ENCODE data around the gene OSBPL5.

Gene OSBPL5

GRCh38 chr11:3133261-3134217 is 31.6 kb downstream of the OSBPL5 start:
- peak; percentile 30 for DNase-seq

GRCh38 chr11:3132831-3133260 is 32.3 kb downstream of the OSBPL5 start:
- DNase-seq, result no peak

- DNase-seq, result peak; percentile 8
These were observed 32.8 kb downstream of the OSBPL5 start for GRCh38 chr11:3132271-3132781.

GRCh38 chr11:3131330-3131941 is 33.7 kb downstream of the OSBPL5 start:
- DNase-seq, result peak; percentile 13

- DNase-seq, result peak; percentile 32
These were observed 34.6 kb downstream of the OSBPL5 start for GRCh38 chr11:3130269-3131071.

- peak; percentile 12 for DNase-seq
These were observed 35.4 kb downstream of the OSBPL5 start for GRCh38 chr11:3129591-3130268.

GRCh38 chr11:3129181-3129590 is 35.9 kb downstream of the OSBPL5 start:
- peak; percentile 26 for DNase-seq

- DNase-seq, result peak; percentile 20
These were observed 36.5 kb downstream of the OSBPL5 start for GRCh38 chr11:3128356-3129180.

- DNase-seq, result peak; percentile 21
These were observed 37.3 kb downstream of the OSBPL5 start for GRCh38 chr11:3127706-3128355.

- peak; percentile 33 for DNase-seq
These were observed 38.0 kb downstream of the OSBPL5 start for GRCh38 chr11:3126901-3127691.

- DNase-seq, result peak; percentile 29
These were observed 38.8 kb downstream of the OSBPL5 start for GRCh38 chr11:3126207-3126865.

GRCh38 chr11:3124821-3125220 is 40.3 kb downstream of the OSBPL5 start:
- no peak for DNase-seq

GRCh38 chr11:3123761-3124733 is 41.1 kb downstream of the OSBPL5 start:
- DNase-seq, result peak; percentile 47

GRCh38 chr11:3123305-3123704 is 41.8 kb downstream of the OSBPL5 start:
- DNase-seq, result peak; percentile 30

GRCh38 chr11:3122775-3123201 is 42.3 kb downstream of the OSBPL5 start:
- DNase-seq, result peak; percentile 22

- peak; percentile 27 for DNase-seq
These were observed 43.0 kb downstream of the OSBPL5 start for GRCh38 chr11:3121931-3122774.

GRCh38 chr11:3121416-3121815 is 43.7 kb downstream of the OSBPL5 start:
- DNase-seq, result no peak
